Brain microvascular endothelial cell (primary cell): ENCODE measurements around the gene CLEC1A.

Experiments
- DNase-seq: peaks from one replicate; pipeline ENCODE4 v3.0.0-alpha.2; 2020
- H3K27ac ChIP-seq: fragments of 250-450 bp; sonication (Bioruptor Pico); 2 replicates; pipeline ENCODE4 v1.5.1; 2020; ENCODE audit warnings: mild to moderate bottlenecking, moderate library complexity
- H3K27me3 ChIP-seq: fragments of 250-450 bp; sonication (Bioruptor Pico); replicated peaks from 2 replicates; pipeline ENCODE4 v1.5.1; 2020; ENCODE audit warnings: mild to moderate bottlenecking
- H3K36me3 ChIP-seq: fragments of 250-450 bp; sonication (Bioruptor Pico); replicated peaks from 2 replicates; pipeline ENCODE4 v1.5.1; 2020; ENCODE audit warnings: mild to moderate bottlenecking
- H3K4me3 ChIP-seq: 2 replicates; pipeline ENCODE4 v1.5.1; 2011; ENCODE audit warnings: low read depth, mild to moderate bottlenecking, control low read depth, low read length, moderate library complexity
- in situ Hi-C: cut with HindIII; loops from 2 replicates; pipeline ENCODE4 v1.10.0; 2017; ENCODE audit warnings: low sequenced_read_pairs, low pct_ligation_motif_present
- TF ChIP-seq, protein P1 (sequence below): IDR thresholded peaks from 2 replicates; pipeline ENCODE4 v1.5.1; 2011; ENCODE audit warnings: low read depth, mild to moderate bottlenecking, moderate library complexity, low read length, control low read depth, inconsistent platforms; ENCODE audit errors: missing control alignments

The CLEC1A gene

DNA sequence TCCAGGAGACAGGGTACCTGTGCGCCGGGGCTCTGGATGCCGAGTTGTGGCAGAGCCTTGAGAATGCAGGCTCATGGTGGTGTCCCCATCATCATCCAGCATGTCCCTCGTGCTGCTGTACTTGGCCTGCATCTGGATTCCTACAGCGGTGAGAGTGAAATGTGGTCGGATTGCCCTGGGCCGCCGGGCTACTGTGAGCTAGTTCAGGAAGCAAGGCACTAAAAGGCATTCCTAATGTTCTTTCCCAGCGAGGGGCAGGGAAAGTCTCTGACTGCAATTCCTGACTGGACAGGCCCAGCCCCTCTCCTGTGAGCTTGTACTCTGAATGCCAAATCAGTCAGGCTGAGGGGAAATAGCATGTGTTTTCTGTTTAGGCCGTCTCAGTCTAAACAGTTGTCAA is at the start of gene CLEC1A:
Gene CLEC1A, minus strand, starts transcription at position 195 of the 400 bp plus-strand sequence. Its CDS starts 63 bp downstream, at position 132.
- no peak for DNase-seq
- Histone ChIP-seq H3K36me3 (no peaks in the 10 kb centered on the region), H3K27me3 (no peaks in the 10 kb centered on the region), H3K27ac (no peak within 1 kb of the TSS), H3K4me3 (no peak within 1 kb of the TSS)
- TF ChIP-seq, protein P1, sequence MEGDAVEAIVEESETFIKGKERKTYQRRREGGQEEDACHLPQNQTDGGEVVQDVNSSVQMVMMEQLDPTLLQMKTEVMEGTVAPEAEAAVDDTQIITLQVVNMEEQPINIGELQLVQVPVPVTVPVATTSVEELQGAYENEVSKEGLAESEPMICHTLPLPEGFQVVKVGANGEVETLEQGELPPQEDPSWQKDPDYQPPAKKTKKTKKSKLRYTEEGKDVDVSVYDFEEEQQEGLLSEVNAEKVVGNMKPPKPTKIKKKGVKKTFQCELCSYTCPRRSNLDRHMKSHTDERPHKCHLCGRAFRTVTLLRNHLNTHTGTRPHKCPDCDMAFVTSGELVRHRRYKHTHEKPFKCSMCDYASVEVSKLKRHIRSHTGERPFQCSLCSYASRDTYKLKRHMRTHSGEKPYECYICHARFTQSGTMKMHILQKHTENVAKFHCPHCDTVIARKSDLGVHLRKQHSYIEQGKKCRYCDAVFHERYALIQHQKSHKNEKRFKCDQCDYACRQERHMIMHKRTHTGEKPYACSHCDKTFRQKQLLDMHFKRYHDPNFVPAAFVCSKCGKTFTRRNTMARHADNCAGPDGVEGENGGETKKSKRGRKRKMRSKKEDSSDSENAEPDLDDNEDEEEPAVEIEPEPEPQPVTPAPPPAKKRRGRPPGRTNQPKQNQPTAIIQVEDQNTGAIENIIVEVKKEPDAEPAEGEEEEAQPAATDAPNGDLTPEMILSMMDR, result no peak
- in situ Hi-C loops, result no loop called here

DNA sequence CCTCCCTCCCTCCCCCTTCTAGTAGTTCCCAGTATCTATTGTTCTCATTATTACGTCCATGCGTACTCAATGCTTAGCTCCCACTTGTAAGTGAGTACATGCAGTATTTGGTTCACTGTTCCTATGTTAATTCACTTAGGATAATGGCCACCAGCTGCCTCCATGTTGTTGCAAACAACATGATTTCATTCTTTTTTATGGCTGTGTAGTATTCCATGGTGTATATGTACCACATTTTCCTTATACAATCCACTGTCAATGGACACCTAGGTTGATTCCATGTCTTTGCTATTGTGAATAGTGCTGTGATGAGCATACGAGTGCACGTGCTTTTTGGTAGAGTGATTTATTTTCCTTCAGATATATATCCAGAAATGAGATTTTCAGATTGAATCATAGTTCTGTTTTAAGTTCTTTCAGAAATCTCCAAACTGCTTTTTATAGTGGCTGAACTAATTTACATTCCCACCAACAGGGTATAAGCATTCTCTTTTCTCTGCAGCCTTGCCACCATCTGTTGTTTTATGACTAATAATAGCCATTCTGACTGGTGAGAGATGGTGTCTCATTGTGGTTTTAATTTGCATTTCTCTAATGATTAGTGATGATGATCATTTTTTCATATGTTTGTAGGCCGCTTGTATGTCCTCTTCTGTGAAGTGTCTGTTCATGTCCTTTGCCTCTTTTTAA is 49.1 kb upstream of the CLEC1A start:
- in situ Hi-C loops, result no loop called here
- Histone ChIP-seq H3K36me3 (no peaks in the 10 kb centered on the region), H3K27ac (no peak overlapping the region), H3K27me3 (no peaks in the 10 kb centered on the region), H3K4me3 (no peak overlapping the region)
- TF ChIP-seq, protein P1, result no peak
- DNase-seq, result no peak

GRCh38 chr12:10142976-10143589 is 44.3 kb upstream of the CLEC1A start:
- H3K27me3 ChIP-seq, result no peaks in the 10 kb centered on the region
- peak; percentile 51 for DNase-seq
- TF ChIP-seq, protein P1, result no peak
- in situ Hi-C loops, result no loop called here
- H3K27ac ChIP-seq, result no peak overlapping the region
- H3K36me3 ChIP-seq, result no peaks in the 10 kb centered on the region
- H3K4me3 ChIP-seq, result no peak overlapping the region

DNA sequence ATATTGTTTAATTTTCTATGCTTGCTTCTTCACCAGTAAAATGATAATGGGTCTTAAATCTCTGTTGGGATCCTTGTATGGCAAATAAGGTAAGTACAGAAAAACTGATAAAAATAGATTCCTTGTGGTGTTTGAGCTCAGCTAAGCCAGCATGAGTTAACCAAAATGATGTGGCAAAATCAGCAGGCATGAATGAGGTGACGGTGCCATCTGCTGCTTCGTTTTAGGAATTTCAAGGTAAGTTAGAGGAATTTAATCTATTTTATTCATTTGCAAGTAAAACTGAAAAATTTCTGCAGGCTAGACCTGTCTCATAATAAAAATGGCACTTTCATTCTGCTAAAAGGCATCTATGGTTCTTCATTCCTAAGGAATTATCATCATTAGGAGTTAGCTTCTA is 41.2 kb upstream of the CLEC1A start:
- Histone ChIP-seq H3K27me3 (no peaks in the 10 kb centered on the region), H3K36me3 (no peaks in the 10 kb centered on the region), H3K27ac (no peak overlapping the region), H3K4me3 (no peak overlapping the region)
- TF ChIP-seq, protein P1, result peak; percentile 57
- DNase-seq, result peak; percentile 42
- in situ Hi-C loops, result no loop called here

GRCh38 chr12:10136637-10137205 is 37.9 kb upstream of the CLEC1A start:
- Histone ChIP-seq H3K4me3 (no peak overlapping the region), H3K27ac (no peak overlapping the region), H3K36me3 (no peaks in the 10 kb centered on the region), H3K27me3 (no peaks in the 10 kb centered on the region)
- in situ Hi-C loops, result no loop called here
- TF ChIP-seq, protein P1, result no peak
- no peak for DNase-seq
